Activated naive CD8-positive, alpha-beta T cell (primary cell): Measurements from ENCODE around the gene SPIRE2.
"Not testable (repeated sequence)": the region's sequence is repeated elsewhere in the genome, so short reads cannot be mapped to it uniquely, and the experiment has no call there.

Experiments
- H3K27ac Mint-ChIP-seq: one replicate; pipeline ENCODE4 v1.8.0; 2021; ENCODE audit warnings: mixed read lengths
- H3K27me3 Mint-ChIP-seq: one replicate; pipeline ENCODE4 v1.8.0; 2021; ENCODE audit warnings: mixed read lengths
- H3K36me3 Mint-ChIP-seq: one replicate; pipeline ENCODE4 v1.8.0; 2021; ENCODE audit warnings: mixed read lengths
- H3K4me1 Mint-ChIP-seq: one replicate; pipeline ENCODE4 v1.8.0; 2021; ENCODE audit warnings: low read depth, mixed read lengths
- H3K4me3 Mint-ChIP-seq: one replicate; pipeline ENCODE4 v1.8.0; 2021; ENCODE audit warnings: mild to moderate bottlenecking, mixed read lengths
- H3K9me3 Mint-ChIP-seq: one replicate; pipeline ENCODE4 v1.8.0; 2021; ENCODE audit warnings: low read depth, mixed read lengths

SPIRE2 gene

GRCh38 chr16:89823087-89823823, 5.0 kb upstream of the SPIRE2 start:
- no peaks in the 10 kb centered on the region for H3K27me3 Mint-ChIP-seq
- H3K4me1 Mint-ChIP-seq, result peaks cover 7% of the 10 kb centered on the region
- no peak overlapping the region for H3K27ac Mint-ChIP-seq
- H3K4me3 Mint-ChIP-seq, result no peak overlapping the region
- H3K9me3 Mint-ChIP-seq, result no peaks in the 10 kb centered on the region
- H3K36me3 Mint-ChIP-seq, result no peaks in the 10 kb centered on the region

- H3K4me3 Mint-ChIP-seq, H3K27me3 Mint-ChIP-seq, H3K36me3 Mint-ChIP-seq, H3K27ac Mint-ChIP-seq, H3K4me1 Mint-ChIP-seq, H3K9me3 Mint-ChIP-seq: not testable (repeated sequence)
Observed at GRCh38 chr16:89823824-89824148, 4.5 kb upstream of the SPIRE2 start.

GRCh38 chr16:89826531-89827382, 1.5 kb upstream of the SPIRE2 start:
- no peaks in the 10 kb centered on the region for H3K9me3 Mint-ChIP-seq
- no peak overlapping the region for H3K27ac Mint-ChIP-seq
- no peak overlapping the region for H3K4me3 Mint-ChIP-seq
- H3K36me3 Mint-ChIP-seq, result no peaks in the 10 kb centered on the region
- peaks cover 9% of the 10 kb centered on the region for H3K27me3 Mint-ChIP-seq
- H3K4me1 Mint-ChIP-seq, result peaks cover 5% of the 10 kb centered on the region

GRCh38 chr16:89827383-89828198, 684 bp upstream of the SPIRE2 start:
- Mint-ChIP-seq H3K27ac (no peak overlapping the region), H3K36me3 (no peaks in the 10 kb centered on the region), H3K27me3 (peaks cover 11% of the 10 kb centered on the region), H3K4me3 (peak overlapping the region; percentile 57), H3K9me3 (no peaks in the 10 kb centered on the region), H3K4me1 (peaks cover 5% of the 10 kb centered on the region)

GRCh38 chr16:89828870-89829629, 775 bp downstream of the SPIRE2 start:
- H3K4me3 Mint-ChIP-seq, result peak overlapping the region; percentile 71
- peaks cover 5% of the 10 kb centered on the region for H3K4me1 Mint-ChIP-seq
- H3K27me3 Mint-ChIP-seq, result peaks cover 11% of the 10 kb centered on the region

GRCh38 chr16:89829630-89830437, 1.6 kb downstream of the SPIRE2 start:
- H3K4me1 Mint-ChIP-seq, result peaks cover 5% of the 10 kb centered on the region
- H3K4me3 Mint-ChIP-seq, result peak overlapping the region; percentile 56
- no peaks in the 10 kb centered on the region for H3K9me3 Mint-ChIP-seq
- peaks cover 11% of the 10 kb centered on the region for H3K27me3 Mint-ChIP-seq
- H3K27ac Mint-ChIP-seq, result no peak overlapping the region
- H3K36me3 Mint-ChIP-seq, result no peaks in the 10 kb centered on the region

More at GRCh38 chr16:89828870-89829629, 775 bp downstream of the SPIRE2 start:
- Mint-ChIP-seq H3K27ac (no peak overlapping the region), H3K9me3 (no peaks in the 10 kb centered on the region), H3K36me3 (no peaks in the 10 kb centered on the region)

- Mint-ChIP-seq H3K4me1 (peaks cover 5% of the 10 kb centered on the region), H3K36me3 (no peaks in the 10 kb centered on the region), H3K4me3 (no peak overlapping the region), H3K9me3 (no peaks in the 10 kb centered on the region), H3K27me3 (peaks cover 11% of the 10 kb centered on the region), H3K27ac (no peak overlapping the region)
Observed at GRCh38 chr16:89831810-89832328, 3.6 kb downstream of the SPIRE2 start.

GRCh38 chr16:89833664-89834363, 5.5 kb downstream of the SPIRE2 start:
- not testable (repeated sequence) for H3K9me3 Mint-ChIP-seq, H3K36me3 Mint-ChIP-seq, H3K4me3 Mint-ChIP-seq, H3K27ac Mint-ChIP-seq
- Mint-ChIP-seq H3K27me3 (peaks cover 11% of the 10 kb centered on the region), H3K4me1 (peaks cover 17% of the 10 kb centered on the region)

GRCh38 chr16:89834813-89835363, 6.6 kb downstream of the SPIRE2 start:
- H3K4me1 Mint-ChIP-seq, result peaks cover 17% of the 10 kb centered on the region
- H3K27ac Mint-ChIP-seq, result not testable (repeated sequence)

GRCh38 chr16:89836484-89836883, 8.2 kb downstream of the SPIRE2 start:
- H3K4me3 Mint-ChIP-seq, H3K9me3 Mint-ChIP-seq, H3K27me3 Mint-ChIP-seq, H3K36me3 Mint-ChIP-seq, H3K27ac Mint-ChIP-seq: not testable (repeated sequence)
- peaks cover 15% of the 10 kb centered on the region for H3K4me1 Mint-ChIP-seq

More at GRCh38 chr16:89834813-89835363, 6.6 kb downstream of the SPIRE2 start:
- not testable (repeated sequence) for H3K27me3 Mint-ChIP-seq, H3K36me3 Mint-ChIP-seq, H3K4me3 Mint-ChIP-seq, H3K9me3 Mint-ChIP-seq

GRCh38 chr16:89837014-89837546, 8.8 kb downstream of the SPIRE2 start:
- no peaks in the 10 kb centered on the region for H3K9me3 Mint-ChIP-seq
- H3K4me1 Mint-ChIP-seq, result peaks cover 15% of the 10 kb centered on the region
- H3K27ac Mint-ChIP-seq, result no peak overlapping the region
- no peak overlapping the region for H3K4me3 Mint-ChIP-seq
- no peaks in the 10 kb centered on the region for H3K27me3 Mint-ChIP-seq
- no peaks in the 10 kb centered on the region for H3K36me3 Mint-ChIP-seq

GRCh38 chr16:89841275-89841674, 13.0 kb downstream of the SPIRE2 start:
- H3K27me3 Mint-ChIP-seq, result no peaks in the 10 kb centered on the region
- H3K9me3 Mint-ChIP-seq, result no peaks in the 10 kb centered on the region
- no peak overlapping the region for H3K4me3 Mint-ChIP-seq
- peaks cover 25% of the 10 kb centered on the region for H3K4me1 Mint-ChIP-seq
- no peak overlapping the region for H3K27ac Mint-ChIP-seq
- no peaks in the 10 kb centered on the region for H3K36me3 Mint-ChIP-seq
